Measurements from ENCODE around the gene SERTAD3. TPM values are rescaled to one million over a fixed set of nuclear protein-coding genes. Genes with fewer than 3 reads are reported as not detected.

The SERTAD3 gene
- total and polyA plus RNA-seq, 10 of the 15 experiments (the other 5 are each of a cell fraction or from before 2014, with no cell fraction given): 4.2 to 22.4 (median 13.7) TPM

DNA sequence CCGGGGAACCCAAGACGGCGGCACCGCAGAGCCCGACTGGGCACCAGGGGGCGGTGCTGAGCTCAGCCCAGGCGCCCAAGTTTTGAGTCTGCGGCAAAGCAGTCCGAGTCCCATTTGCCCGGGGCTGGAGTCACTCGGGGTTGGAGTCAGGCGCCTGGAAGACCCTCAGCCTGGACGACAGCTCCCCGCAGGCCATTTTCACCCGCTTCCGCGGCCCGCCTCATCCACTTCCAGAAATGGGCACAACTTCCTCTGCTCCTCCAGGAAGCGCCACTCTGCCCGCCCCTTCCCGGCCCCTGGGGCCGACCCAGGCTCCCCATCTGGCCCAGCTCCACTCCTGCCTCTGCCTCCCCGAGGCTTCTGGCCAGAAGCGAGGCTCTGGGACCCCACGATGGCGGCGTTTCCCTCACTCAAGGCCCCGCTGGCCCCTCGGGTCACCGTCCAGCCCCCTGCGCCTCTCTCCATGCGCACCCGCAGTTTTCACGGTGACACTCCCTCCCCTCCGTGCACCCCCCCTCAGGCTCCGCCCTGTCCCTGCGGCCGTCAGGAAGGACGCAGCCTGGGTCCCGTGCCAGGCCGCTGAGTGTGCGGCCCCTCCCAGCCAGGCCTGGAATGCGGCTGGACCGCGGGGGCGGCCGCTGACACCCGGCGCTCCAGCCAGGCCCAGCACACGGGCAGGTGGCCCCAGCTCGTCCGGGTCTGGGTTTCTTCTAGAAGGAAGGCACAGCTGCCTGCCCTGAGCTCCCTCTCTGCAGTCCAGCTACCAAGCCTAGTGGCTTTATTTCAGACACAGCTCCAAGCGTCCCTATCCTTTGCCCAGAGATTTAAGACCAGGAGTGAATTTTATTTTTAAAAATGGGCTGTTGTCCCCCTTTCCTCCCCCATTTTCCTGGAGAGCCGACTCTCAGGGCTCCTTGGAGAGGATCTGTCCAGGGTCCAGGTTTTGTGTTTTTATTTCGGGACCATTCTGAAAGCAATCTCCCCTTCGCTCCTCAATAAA, 23.1 kb downstream of the SERTAD3 start (continued):
- TF ChIP-seq, protein P1, sequence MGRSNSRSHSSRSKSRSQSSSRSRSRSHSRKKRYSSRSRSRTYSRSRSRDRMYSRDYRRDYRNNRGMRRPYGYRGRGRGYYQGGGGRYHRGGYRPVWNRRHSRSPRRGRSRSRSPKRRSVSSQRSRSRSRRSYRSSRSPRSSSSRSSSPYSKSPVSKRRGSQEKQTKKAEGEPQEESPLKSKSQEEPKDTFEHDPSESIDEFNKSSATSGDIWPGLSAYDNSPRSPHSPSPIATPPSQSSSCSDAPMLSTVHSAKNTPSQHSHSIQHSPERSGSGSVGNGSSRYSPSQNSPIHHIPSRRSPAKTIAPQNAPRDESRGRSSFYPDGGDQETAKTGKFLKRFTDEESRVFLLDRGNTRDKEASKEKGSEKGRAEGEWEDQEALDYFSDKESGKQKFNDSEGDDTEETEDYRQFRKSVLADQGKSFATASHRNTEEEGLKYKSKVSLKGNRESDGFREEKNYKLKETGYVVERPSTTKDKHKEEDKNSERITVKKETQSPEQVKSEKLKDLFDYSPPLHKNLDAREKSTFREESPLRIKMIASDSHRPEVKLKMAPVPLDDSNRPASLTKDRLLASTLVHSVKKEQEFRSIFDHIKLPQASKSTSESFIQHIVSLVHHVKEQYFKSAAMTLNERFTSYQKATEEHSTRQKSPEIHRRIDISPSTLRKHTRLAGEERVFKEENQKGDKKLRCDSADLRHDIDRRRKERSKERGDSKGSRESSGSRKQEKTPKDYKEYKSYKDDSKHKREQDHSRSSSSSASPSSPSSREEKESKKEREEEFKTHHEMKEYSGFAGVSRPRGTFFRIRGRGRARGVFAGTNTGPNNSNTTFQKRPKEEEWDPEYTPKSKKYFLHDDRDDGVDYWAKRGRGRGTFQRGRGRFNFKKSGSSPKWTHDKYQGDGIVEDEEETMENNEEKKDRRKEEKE (IDR thresholded peaks at IDR 0.05): no peak
- TF ChIP-seq RELB (IDR thresholded peaks at IDR 0.05; ENCODE audit: low read depth): peak; percentile 76; the same call in 1 of the 2 replicates
- TF ChIP-seq, protein P2, sequence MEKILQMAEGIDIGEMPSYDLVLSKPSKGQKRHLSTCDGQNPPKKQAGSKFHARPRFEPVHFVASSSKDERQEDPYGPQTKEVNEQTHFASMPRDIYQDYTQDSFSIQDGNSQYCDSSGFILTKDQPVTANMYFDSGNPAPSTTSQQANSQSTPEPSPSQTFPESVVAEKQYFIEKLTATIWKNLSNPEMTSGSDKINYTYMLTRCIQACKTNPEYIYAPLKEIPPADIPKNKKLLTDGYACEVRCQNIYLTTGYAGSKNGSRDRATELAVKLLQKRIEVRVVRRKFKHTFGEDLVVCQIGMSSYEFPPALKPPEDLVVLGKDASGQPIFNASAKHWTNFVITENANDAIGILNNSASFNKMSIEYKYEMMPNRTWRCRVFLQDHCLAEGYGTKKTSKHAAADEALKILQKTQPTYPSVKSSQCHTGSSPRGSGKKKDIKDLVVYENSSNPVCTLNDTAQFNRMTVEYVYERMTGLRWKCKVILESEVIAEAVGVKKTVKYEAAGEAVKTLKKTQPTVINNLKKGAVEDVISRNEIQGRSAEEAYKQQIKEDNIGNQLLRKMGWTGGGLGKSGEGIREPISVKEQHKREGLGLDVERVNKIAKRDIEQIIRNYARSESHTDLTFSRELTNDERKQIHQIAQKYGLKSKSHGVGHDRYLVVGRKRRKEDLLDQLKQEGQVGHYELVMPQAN (conservative IDR thresholded peaks at IDR 0.05): peak; percentile 83; the same call in 1 of the 2 replicates
- peak; percentile 83 for TF ChIP-seq RELA (IDR thresholded peaks at IDR 0.05; ENCODE audit: borderline replicate concordance, partially characterized antibody)
- TF ChIP-seq HDAC2 (IDR thresholded peaks at IDR 0.05): no peak
- no peak for TF ChIP-seq BCL11A (IDR thresholded peaks at IDR 0.05; ENCODE audit: low read depth, low read length)
- TF ChIP-seq, protein P3, sequence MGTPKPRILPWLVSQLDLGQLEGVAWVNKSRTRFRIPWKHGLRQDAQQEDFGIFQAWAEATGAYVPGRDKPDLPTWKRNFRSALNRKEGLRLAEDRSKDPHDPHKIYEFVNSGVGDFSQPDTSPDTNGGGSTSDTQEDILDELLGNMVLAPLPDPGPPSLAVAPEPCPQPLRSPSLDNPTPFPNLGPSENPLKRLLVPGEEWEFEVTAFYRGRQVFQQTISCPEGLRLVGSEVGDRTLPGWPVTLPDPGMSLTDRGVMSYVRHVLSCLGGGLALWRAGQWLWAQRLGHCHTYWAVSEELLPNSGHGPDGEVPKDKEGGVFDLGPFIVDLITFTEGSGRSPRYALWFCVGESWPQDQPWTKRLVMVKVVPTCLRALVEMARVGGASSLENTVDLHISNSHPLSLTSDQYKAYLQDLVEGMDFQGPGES (IDR thresholded peaks at IDR 0.05): no peak
- no peak for TF ChIP-seq ZNF207 (IDR thresholded peaks at IDR 0.05; ENCODE audit: borderline replicate concordance)
- TF ChIP-seq, protein P4, sequence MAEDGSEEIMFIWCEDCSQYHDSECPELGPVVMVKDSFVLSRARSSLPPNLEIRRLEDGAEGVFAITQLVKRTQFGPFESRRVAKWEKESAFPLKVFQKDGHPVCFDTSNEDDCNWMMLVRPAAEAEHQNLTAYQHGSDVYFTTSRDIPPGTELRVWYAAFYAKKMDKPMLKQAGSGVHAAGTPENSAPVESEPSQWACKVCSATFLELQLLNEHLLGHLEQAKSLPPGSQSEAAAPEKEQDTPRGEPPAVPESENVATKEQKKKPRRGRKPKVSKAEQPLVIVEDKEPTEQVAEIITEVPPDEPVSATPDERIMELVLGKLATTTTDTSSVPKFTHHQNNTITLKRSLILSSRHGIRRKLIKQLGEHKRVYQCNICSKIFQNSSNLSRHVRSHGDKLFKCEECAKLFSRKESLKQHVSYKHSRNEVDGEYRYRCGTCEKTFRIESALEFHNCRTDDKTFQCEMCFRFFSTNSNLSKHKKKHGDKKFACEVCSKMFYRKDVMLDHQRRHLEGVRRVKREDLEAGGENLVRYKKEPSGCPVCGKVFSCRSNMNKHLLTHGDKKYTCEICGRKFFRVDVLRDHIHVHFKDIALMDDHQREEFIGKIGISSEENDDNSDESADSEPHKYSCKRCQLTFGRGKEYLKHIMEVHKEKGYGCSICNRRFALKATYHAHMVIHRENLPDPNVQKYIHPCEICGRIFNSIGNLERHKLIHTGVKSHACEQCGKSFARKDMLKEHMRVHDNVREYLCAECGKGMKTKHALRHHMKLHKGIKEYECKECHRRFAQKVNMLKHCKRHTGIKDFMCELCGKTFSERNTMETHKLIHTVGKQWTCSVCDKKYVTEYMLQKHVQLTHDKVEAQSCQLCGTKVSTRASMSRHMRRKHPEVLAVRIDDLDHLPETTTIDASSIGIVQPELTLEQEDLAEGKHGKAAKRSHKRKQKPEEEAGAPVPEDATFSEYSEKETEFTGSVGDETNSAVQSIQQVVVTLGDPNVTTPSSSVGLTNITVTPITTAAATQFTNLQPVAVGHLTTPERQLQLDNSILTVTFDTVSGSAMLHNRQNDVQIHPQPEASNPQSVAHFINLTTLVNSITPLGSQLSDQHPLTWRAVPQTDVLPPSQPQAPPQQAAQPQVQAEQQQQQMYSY (CRISPR knock-in tag; IDR thresholded peaks at IDR 0.05): no peak
- no peak for TF ChIP-seq NFYA (IDR thresholded peaks at IDR 0.05; ENCODE audit: borderline replicate concordance, low read depth, low read length)
- TF ChIP-seq CHD1 (IDR thresholded peaks at IDR 0.05; ENCODE audit: low read depth, low read length): no peak; the same call in 1 of the 2 replicates
- TF ChIP-seq EP300 (IDR thresholded peaks at IDR 0.05; ENCODE audit: borderline replicate concordance in 1 of 2, control insufficient read depth in 1 of 2, low read depth in 2 of 2, low read length in 2 of 2): no peak
- TF ChIP-seq MYC (IDR thresholded peaks at IDR 0.05; ENCODE audit: insufficient read depth, insufficient read length, insufficient replicate concordance, low read length, severe bottlenecking): no peak
- TF ChIP-seq TAF1 (IDR thresholded peaks at IDR 0.05; ENCODE audit: borderline replicate concordance, low read depth, low read length): peak; percentile 55; the same call in 1 of the 2 replicates
- no peak; the same call in none of the 2 replicates for TF ChIP-seq NBN (IDR thresholded peaks at IDR 0.05)

All from GM12878 (cell line).